ENCODE results near the gene ANKRD10.

GRCh38 chr13:110829486-110829885 lies 85.4 kb downstream of the ANKRD10 start:
- TF ChIP-seq SP2 (tag by site-specific recombination; IDR thresholded peaks at IDR 0.05), result no peak
- TF ChIP-seq CTCF (tag by site-specific recombination; IDR thresholded peaks at IDR 0.05), result no peak
- TF ChIP-seq ZBTB7A (tag by site-specific recombination; IDR thresholded peaks at IDR 0.05; ENCODE audit: low read depth), result no peak
- no peak for TF ChIP-seq ZNF513 (tag by site-specific recombination; IDR thresholded peaks at IDR 0.05)
- TF ChIP-seq SCRT1 (tag by site-specific recombination; IDR thresholded peaks at IDR 0.05; ENCODE audit: borderline replicate concordance), result no peak
- no peak for TF ChIP-seq ZNF175 (tag by site-specific recombination; IDR thresholded peaks at IDR 0.05)
- TF ChIP-seq PBX3 (CRISPR knock-in tag; IDR thresholded peaks at IDR 0.05), result no peak
- TF ChIP-seq ELK4 (IDR thresholded peaks at IDR 0.05; ENCODE audit: borderline replicate concordance, low read depth, low read length), result no peak
- no peak for TF ChIP-seq GLI4 (tag by site-specific recombination; IDR thresholded peaks at IDR 0.05)
- TF ChIP-seq ZNF785 (tag by site-specific recombination; IDR thresholded peaks at IDR 0.05), result no peak
- no peak for TF ChIP-seq ZNF391 (tag by site-specific recombination; IDR thresholded peaks at IDR 0.05; ENCODE audit: borderline replicate concordance, low read depth)

Data from HEK293 (cell line).